GM12878 (cell line): ENCODE data around the gene NCLN. TPM values are rescaled to one million over a fixed set of nuclear protein-coding genes. Genes with fewer than 3 reads are reported as not detected.

Experiments
- ATAC-seq: fragments of 200-7000 bp; cut with Tn5 transposase; 3 replicates; pipeline ENCODE4 v1.9.1; 2020; ENCODE audit warnings: mild to moderate bottlenecking, moderate library complexity
- BruUV-seq: library from RNA; stranded (reverse); fragments of 400-500 nt; replicated peaks from 2 replicates; lab custom pipeline; 2021; lab: Mats Ljungman, UMichigan
- CTCF ChIA-PET: fragments of 300-600 bp; sonication (Branson Sonifier 250); formaldehyde crosslinking; extraction: SDS; loops from one replicate; lab custom pipeline; 2021; ENCODE audit warnings: inconsistent platforms; lab: Yijun Ruan, JAX
- POLR2A ChIA-PET: fragments of 350-600 bp; formaldehyde crosslinking; extraction: SDS; loops from one replicate; lab custom pipeline; 2021; ENCODE audit warnings: inconsistent platforms; lab: Charles Lee
- RAD21 ChIA-PET: fragments of 300-600 bp; sonication (Branson Sonifier 250); formaldehyde crosslinking; loops from one replicate; lab custom pipeline; 2023; ENCODE audit warnings: antibody characterized with exemption; ENCODE audit not compliant: unreplicated experiment; lab: Charles Lee
- SMC1A ChIA-PET: fragments of 300-600 bp; sonication (Branson Sonifier 250); formaldehyde crosslinking; loops from one replicate; lab custom pipeline; 2023; ENCODE audit not compliant: unreplicated experiment, uncharacterized antibody; lab: Charles Lee
- DNase-seq: peaks from one replicate; pipeline ENCODE4 v3.0.0-alpha.2; 2011; ENCODE audit warnings: low read depth, low spot score
- FAIRE-seq: peaks from 3 replicates; lab custom pipeline; 2011; peaks lifted over from hg19 to GRCh38; lab: Jason Lieb, UNC
- H2AFZ ChIP-seq: 2 replicates; pipeline ENCODE4 v1.6.0; 2011; ENCODE audit warnings: low read depth, low read length, control low read depth; ENCODE audit not compliant: control insufficient read depth
- H3K27ac ChIP-seq: 2 replicates; pipeline ENCODE4 v1.5.1; 2011; ENCODE audit warnings: control low read depth; ENCODE audit not compliant: control insufficient read depth, insufficient read depth
- H3K27me3 ChIP-seq, 2 experiments: replicated peaks in 1 of 2; 2 replicates each; pipeline versions ENCODE4 v1.6.0 to v1.6.1; 2011; ENCODE audit warnings: low read length in 1 of 2; ENCODE audit not compliant: control insufficient read depth in 2 of 2, insufficient read depth in 2 of 2
- H3K36me3 ChIP-seq, 2 experiments: 2 replicates each; pipeline ENCODE4 v1.5.1; 2011; ENCODE audit warnings: low read length in 1 of 2; ENCODE audit not compliant: control insufficient read depth in 2 of 2, insufficient read depth in 2 of 2
- H3K4me1 ChIP-seq: 2 replicates; pipeline ENCODE4 v1.6.1; 2011; ENCODE audit warnings: mild to moderate bottlenecking, low read length, moderate library complexity, mixed read lengths; ENCODE audit not compliant: control insufficient read depth, insufficient read depth
- H3K4me2 ChIP-seq: 2 replicates; pipeline ENCODE4 v1.6.0; 2011; ENCODE audit warnings: control low read depth; ENCODE audit not compliant: control insufficient read depth, insufficient read depth
- H3K4me3 ChIP-seq: fragments of 200-600 bp; sonication (generic); 2 replicates; pipeline ENCODE4 v1.5.1; 2016
- H3K79me2 ChIP-seq: 2 replicates; pipeline ENCODE4 v1.6.0; 2011; ENCODE audit warnings: low read length; ENCODE audit not compliant: control insufficient read depth, insufficient read depth
- H3K9ac ChIP-seq: 2 replicates; pipeline ENCODE4 v1.8.0; 2011; ENCODE audit warnings: low read length, control low read depth, mixed read lengths; ENCODE audit not compliant: control insufficient read depth, insufficient read depth
- H3K9me3 ChIP-seq: replicated peaks from 3 replicates; pipeline ENCODE4 v1.5.1; 2011; ENCODE audit warnings: mild to moderate bottlenecking, low read length; ENCODE audit not compliant: control insufficient read depth, insufficient read depth
- H4K20me1 ChIP-seq: 2 replicates; pipeline ENCODE4 v1.6.0; 2011; ENCODE audit not compliant: control insufficient read depth, insufficient read depth
- DPF2 ChIP-seq: fragments of 450-650 bp; IDR thresholded peaks from 2 replicates; pipeline ENCODE4 v1.6.1; 2017; ENCODE audit warnings: mild to moderate bottlenecking
- EED ChIP-seq: sonication (generic); IDR thresholded peaks from 2 replicates; pipeline ENCODE4 v1.6.1; 2016; ENCODE audit warnings: antibody characterized with exemption, low read depth
- HCFC1 ChIP-seq: fragments of 150-350 bp; IDR thresholded peaks from 2 replicates; pipeline ENCODE4 v1.6.1; 2014; ENCODE audit warnings: low read length
- KDM1A ChIP-seq: fragments of 200-600 bp; sonication (generic); IDR thresholded peaks from 2 replicates; pipeline ENCODE4 v1.6.1; 2016; ENCODE audit warnings: borderline replicate concordance
- MEF2B ChIP-seq: fragments of 450-650 bp; IDR thresholded peaks from 2 replicates; pipeline ENCODE4 v1.6.1; 2018; ENCODE audit warnings: mild to moderate bottlenecking, moderate library complexity; ENCODE audit not compliant: partially characterized antibody, poor library complexity, severe bottlenecking
- MLLT1 ChIP-seq: fragments of 450-650 bp; IDR thresholded peaks from 2 replicates; pipeline ENCODE4 v1.6.1; 2016; ENCODE audit warnings: mild to moderate bottlenecking
- MXI1 ChIP-seq: fragments of 150-350 bp; IDR thresholded peaks from 2 replicates; pipeline ENCODE4 v1.6.1; 2011; ENCODE audit warnings: low read depth, mild to moderate bottlenecking, inconsistent platforms, low read length, improper control_type of control experiment
- PKNOX1 ChIP-seq: fragments of 450-650 bp; IDR thresholded peaks from 2 replicates; pipeline ENCODE4 v1.6.1; 2016; ENCODE audit warnings: mild to moderate bottlenecking
- POLR2A ChIP-seq: IDR thresholded peaks from 2 replicates; pipeline ENCODE4 v1.6.1; 2011; ENCODE audit warnings: low read depth, mild to moderate bottlenecking, low read length
- RBBP5 ChIP-seq: fragments of 200-600 bp; sonication (generic); conservative IDR thresholded peaks from 2 replicates; pipeline ENCODE4 v1.6.1; 2016
- RCOR1 ChIP-seq: conservative IDR thresholded peaks from 2 replicates; pipeline ENCODE4 v1.6.1; 2012; ENCODE audit warnings: low read depth, low read length, improper control_type of control experiment
- RELA ChIP-seq: fragments of 450-650 bp; IDR thresholded peaks from 2 replicates; pipeline ENCODE4 v1.8.0; 2014; ENCODE audit warnings: borderline replicate concordance; ENCODE audit not compliant: partially characterized antibody
- SREBF2 ChIP-seq: IDR thresholded peaks from 2 replicates; pipeline ENCODE4 v1.6.1; 2012; ENCODE audit warnings: mild to moderate bottlenecking, low read length
- TCF12 ChIP-seq: IDR thresholded peaks from 2 replicates; pipeline ENCODE4 v1.6.1; 2011; ENCODE audit warnings: low read depth, mild to moderate bottlenecking, low read length
- in situ Hi-C: fragments of 300-500 bp; cut with MboI; formaldehyde crosslinking; loops from 9 replicates; pipeline ENCODE4 v1.14.3; 2018; ENCODE audit warnings: mixed read lengths
- intact Hi-C: fragments of 100-400 bp; cut with micrococcal nuclease; formaldehyde crosslinking; loops from one replicate; pipeline ENCODE4 v1.14.2; 2022; ENCODE audit not compliant: unreplicated experiment
- polyA plus RNA-seq, 11 experiments: library from polyadenylated mRNA; depleted of rRNA in 4 of 11; unstranded in 6 of 11; stranded (reverse) in 5 of 11; fragments of >200 nt; fragmentation: Nextera tagmentation in 4 of 11; fragmentation: Illumina TruSeq in 1 of 11; extraction: Ambion mirVana in 4 of 11; extraction: Trizol in 1 of 11; gene quantifications; 1 replicate in 1 of 11; 2 replicates in 10 of 11; pipeline versions ENCODE4 v1.2.1 to v1.2.3, GENCODE V29; 2011 to 2016; ENCODE audit warnings: inconsistent platforms in 2 of 11, missing spikeins in 2 of 11, low read depth in 1 of 11
- total RNA-seq, 4 experiments: library from RNA; depleted of rRNA in 3 of 4; stranded (reverse); fragments of >200 nt in 3 of 4; fragmentation: Illumina TruSeq in 1 of 4; extraction: Trizol in 1 of 4; gene quantifications; 2 replicates each; pipeline versions ENCODE4 v1.2.1 to v1.2.3, GENCODE V29; 2013 to 2021

Gene NCLN
- total and polyA plus RNA-seq, 10 of the 15 experiments (the other 5 are each of a cell fraction or from before 2014, with no cell fraction given), result 2.2 to 79.1 (median 36.0) TPM

GRCh38 chr19:3254520-3254919, 68.8 kb downstream of the NCLN start:
- intact Hi-C loops, result no loop called here
- Histone ChIP-seq H2AFZ (no peak overlapping the region), H4K20me1 (no peaks in the 10 kb centered on the region), H3K9me3 (no peaks in the 10 kb centered on the region; the same call in 2 of the 3 replicates), H3K9ac (no peak overlapping the region), H3K4me3 (no peak overlapping the region), H3K79me2 (no peaks in the 10 kb centered on the region), H3K27me3 (no peaks in the 10 kb centered on the region), H3K27ac (no peak overlapping the region), H3K36me3 (no peaks in the 10 kb centered on the region), H3K4me1 (no peaks in the 10 kb centered on the region), H3K4me2 (no peak overlapping the region)
- ATAC-seq (no peak), DNase-seq (no peak), FAIRE-seq (no peak)
- BruUV-seq, result no TSS peak
- ChIA-PET RAD21 (no interaction called here), SMC1A (no interaction called here), POLR2A (no interaction called here), CTCF (interaction anchor here (1.0 to 1.3 kb wide), 2 partner anchors 16 to 50 kb away, joined by 3 read pairs; no protein-coding TSS in a partner anchor)
- TF ChIP-seq POLR2A (no peak), RBBP5 (no peak), RELA (no peak), MXI1 (no peak), EED (no peak), PKNOX1 (no peak), DPF2 (no peak), MEF2B (no peak), SREBF2 (no peak), HCFC1 (no peak), RCOR1 (no peak), TCF12 (no peak), MLLT1 (no peak), KDM1A (no peak)
- in situ Hi-C loops, result no loop called here
